Activated T-helper 2 cell treated with anti-CD3 and anti-CD28 coated beads, Interferon-gamma antibody, Interleukin-2, Interleukin-4, amounts not matched to agents 10 μg/mL and 5 μg/mL and 100 μg/mL, durations not matched to agents 14 hours and 24 hours and 36 hours (primary cell): ENCODE results near the gene RNF4. TPM values are rescaled to one million over a fixed set of nuclear protein-coding genes. Genes with fewer than 3 reads are reported as not detected.

Experiments
- DNase-seq: peaks from one replicate; pipeline ENCODE4 v3.0.0; 2021; ENCODE audit warnings: low spot score
- H3K27ac Mint-ChIP-seq: one replicate; pipeline ENCODE4 v1.8.0; 2021; ENCODE audit warnings: mixed read lengths
- H3K27me3 Mint-ChIP-seq: one replicate; pipeline ENCODE4 v1.8.0; 2021; ENCODE audit warnings: low read depth, mixed read lengths
- H3K36me3 Mint-ChIP-seq: one replicate; pipeline ENCODE4 v1.8.0; 2021; ENCODE audit warnings: low read depth, mixed read lengths
- H3K4me1 Mint-ChIP-seq: one replicate; pipeline ENCODE4 v1.8.0; 2021; ENCODE audit warnings: low read depth, mixed read lengths
- H3K4me3 Mint-ChIP-seq: one replicate; pipeline ENCODE4 v1.8.0; 2021; ENCODE audit warnings: low read depth, mild to moderate bottlenecking, moderate library complexity, mixed read lengths
- H3K9me3 Mint-ChIP-seq: one replicate; pipeline ENCODE4 v1.8.0; 2021; ENCODE audit warnings: mixed read lengths
- intact Hi-C: fragments of 100-400 bp; cut with micrococcal nuclease; formaldehyde crosslinking; loops from one replicate; pipeline ENCODE4 v1.15.1; 2023
- total RNA-seq: library from RNA; stranded (reverse); gene quantifications from 2 replicates; pipeline ENCODE4 v1.2.3, GENCODE V29; 2022

Gene RNF4
- total RNA-seq, 1 donor from 2014 or later: 99.1 TPM

DNA sequence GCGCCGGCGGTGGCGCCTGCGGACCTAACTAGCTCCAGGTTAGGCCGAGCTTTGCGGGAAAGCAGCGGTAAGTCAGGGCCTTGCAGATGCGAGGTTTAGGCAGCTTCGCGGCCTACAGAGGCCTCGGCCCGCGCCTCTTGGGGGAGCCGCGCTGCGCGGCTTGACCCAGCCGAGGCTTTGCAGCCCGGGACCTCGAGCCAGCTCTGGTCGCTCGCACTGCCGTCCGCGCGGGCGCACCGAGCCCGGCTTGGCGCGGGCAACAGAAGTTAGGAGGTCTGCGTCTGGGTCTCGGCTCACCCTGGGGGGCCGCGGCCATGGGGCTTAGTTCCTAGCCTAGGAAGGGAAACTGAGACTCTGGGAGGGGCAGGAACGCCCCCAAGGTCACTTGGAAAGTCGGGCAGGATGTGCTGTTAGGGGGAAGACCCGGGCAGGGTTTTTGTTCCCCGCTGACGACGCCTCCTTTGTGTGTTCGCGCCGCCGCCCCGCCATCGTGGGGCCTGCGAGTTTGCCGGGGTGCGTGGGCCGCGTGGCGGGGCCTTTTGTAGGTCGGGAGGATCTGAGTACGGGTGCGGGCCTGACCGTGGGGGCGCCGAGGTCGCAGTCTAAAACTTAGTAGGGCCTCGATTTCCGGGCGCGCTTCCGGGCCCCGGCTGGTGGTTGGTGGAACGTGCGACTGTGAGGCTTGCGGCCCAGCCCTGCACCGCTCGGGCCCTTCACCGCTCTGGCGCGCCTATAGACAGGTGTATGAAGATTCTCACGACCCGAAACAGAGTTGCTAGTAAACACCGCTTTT, 482 bp downstream of the RNF4 start:
- Mint-ChIP-seq H3K27me3 (peaks cover 2% of the 10 kb centered on the region), H3K36me3 (peaks cover 55% of the 10 kb centered on the region), H3K4me1 (peaks cover 27% of the 10 kb centered on the region)

GRCh38 chr4:2470791-2471190, 1.9 kb downstream of the RNF4 start:
- intact Hi-C loops: no loop called here
- Mint-ChIP-seq H3K4me1 (peaks cover 31% of the 10 kb centered on the region), H3K27me3 (no peaks in the 10 kb centered on the region), H3K27ac (peak overlapping the region; percentile 96), H3K4me3 (peak overlapping the region; percentile 92), H3K9me3 (no peaks in the 10 kb centered on the region), H3K36me3 (peaks cover 64% of the 10 kb centered on the region)
- no peak for DNase-seq

More for the DNA sequence above, 482 bp downstream of the RNF4 start:
- Mint-ChIP-seq H3K27ac (peak overlapping the region; percentile 96), H3K4me3 (peak overlapping the region; percentile 92), H3K9me3 (no peaks in the 10 kb centered on the region)
- DNase-seq: peak; percentile 73
- intact Hi-C loops: loop anchor here (1.0 to 10.0 kb wide), 9 partner anchors 15 to 755 kb away; partner anchors contain the start of genes CFAP99, FAM193A, HAUS3 and MXD4

DNA sequence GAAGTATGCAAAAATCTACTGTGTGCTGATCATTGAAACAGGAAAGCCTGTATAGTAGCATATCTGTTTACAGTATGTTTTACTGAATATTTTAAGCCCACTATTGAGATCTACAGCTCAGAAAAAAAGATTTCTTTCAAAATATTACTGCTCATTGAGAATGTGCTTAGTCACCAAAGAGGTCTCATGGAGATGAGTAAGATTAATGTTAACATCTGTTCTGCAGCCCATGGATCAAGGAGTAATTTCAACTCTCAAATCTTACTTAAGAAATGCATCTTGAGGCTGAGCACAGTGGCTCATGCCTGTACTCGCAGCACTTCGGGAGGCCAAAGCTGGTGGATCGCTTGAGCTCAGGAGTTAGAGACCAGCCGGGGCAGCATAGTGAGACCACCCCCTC, 3.3 kb downstream of the RNF4 start:
- peaks cover 37% of the 10 kb centered on the region for H3K4me1 Mint-ChIP-seq
- H3K9me3 Mint-ChIP-seq: no peaks in the 10 kb centered on the region
- no peak overlapping the region for H3K4me3 Mint-ChIP-seq
- no peak overlapping the region for H3K27ac Mint-ChIP-seq
- no peaks in the 10 kb centered on the region for H3K27me3 Mint-ChIP-seq
- H3K36me3 Mint-ChIP-seq: peaks cover 72% of the 10 kb centered on the region
- DNase-seq: no peak
- intact Hi-C loops: no loop called here

- no peak for DNase-seq
- Mint-ChIP-seq H3K27me3 (no peaks in the 10 kb centered on the region), H3K4me3 (no peak overlapping the region), H3K27ac (peak overlapping the region; percentile 2), H3K4me1 (peaks cover 60% of the 10 kb centered on the region), H3K36me3 (peaks cover 65% of the 10 kb centered on the region), H3K9me3 (no peaks in the 10 kb centered on the region)
- intact Hi-C loops: no loop called here
These were observed 9.3 kb downstream of the RNF4 start for GRCh38 chr4:2478229-2478628.

DNA sequence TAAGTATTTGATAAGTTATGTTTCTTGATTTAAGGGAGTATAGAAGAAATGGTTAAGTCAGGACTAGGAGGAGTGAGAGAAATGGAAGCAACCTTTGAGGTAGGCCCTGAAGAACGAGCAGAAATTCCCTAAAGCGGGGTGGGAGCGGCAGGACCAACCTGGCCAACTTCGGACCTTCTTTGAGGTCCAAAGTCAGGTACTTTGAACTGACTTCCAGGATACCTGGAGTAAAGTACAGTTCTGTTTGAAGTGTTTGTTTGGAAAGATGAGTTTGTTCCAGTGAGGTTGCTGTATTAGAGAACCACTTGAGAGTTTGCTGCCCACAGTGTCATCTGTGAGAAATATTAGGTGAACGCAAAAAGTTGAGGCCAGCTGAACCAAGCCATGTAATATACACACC, 11.7 kb downstream of the RNF4 start:
- Mint-ChIP-seq H3K27me3 (no peaks in the 10 kb centered on the region), H3K27ac (no peak overlapping the region), H3K4me3 (no peak overlapping the region), H3K36me3 (peaks cover 48% of the 10 kb centered on the region), H3K4me1 (peaks cover 73% of the 10 kb centered on the region), H3K9me3 (no peaks in the 10 kb centered on the region)
- DNase-seq: no peak
- intact Hi-C loops: no loop called here

DNA sequence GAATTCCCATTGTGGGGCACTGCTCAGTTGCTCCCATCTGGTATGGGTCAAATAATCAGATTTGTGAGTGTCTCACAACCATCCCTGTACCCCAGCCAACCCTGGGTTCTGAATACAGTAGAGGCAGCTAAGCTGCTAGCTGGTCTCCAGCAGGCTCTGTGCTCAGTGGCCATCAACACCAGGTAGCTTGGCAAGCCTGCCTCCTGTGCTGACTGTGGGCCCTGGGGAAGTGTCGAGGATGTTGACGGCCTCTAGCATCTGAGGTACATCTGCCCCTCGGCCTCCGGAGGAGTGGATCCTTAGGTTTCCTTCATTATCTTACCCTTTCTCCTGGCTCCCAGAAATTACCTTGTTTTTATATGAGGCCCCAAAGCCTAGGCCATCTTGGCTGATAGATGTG, 13.3 kb downstream of the RNF4 start:
- intact Hi-C loops: no loop called here

GRCh38 chr4:2482693-2483092, 13.8 kb downstream of the RNF4 start:
- peaks cover 29% of the 10 kb centered on the region for H3K36me3 Mint-ChIP-seq
- H3K4me3 Mint-ChIP-seq: peak overlapping the region; percentile 52
- intact Hi-C loops: no loop called here
- no peaks in the 10 kb centered on the region for H3K9me3 Mint-ChIP-seq
- no peaks in the 10 kb centered on the region for H3K27me3 Mint-ChIP-seq
- H3K27ac Mint-ChIP-seq: peak overlapping the region; percentile 91
- H3K4me1 Mint-ChIP-seq: peaks cover 75% of the 10 kb centered on the region
- DNase-seq: no peak

More for the DNA sequence above, 13.3 kb downstream of the RNF4 start:
- no peak for DNase-seq
- H3K9me3 Mint-ChIP-seq: no peaks in the 10 kb centered on the region
- H3K4me3 Mint-ChIP-seq: no peak overlapping the region
- peak overlapping the region; percentile 91 for H3K27ac Mint-ChIP-seq
- peaks cover 34% of the 10 kb centered on the region for H3K36me3 Mint-ChIP-seq
- H3K4me1 Mint-ChIP-seq: peaks cover 75% of the 10 kb centered on the region
- H3K27me3 Mint-ChIP-seq: no peaks in the 10 kb centered on the region

- H3K27me3 Mint-ChIP-seq: no peaks in the 10 kb centered on the region
- DNase-seq: no peak
- H3K4me3 Mint-ChIP-seq: no peak overlapping the region
- H3K27ac Mint-ChIP-seq: peak overlapping the region; percentile 91
- intact Hi-C loops: no loop called here
- H3K4me1 Mint-ChIP-seq: peaks cover 76% of the 10 kb centered on the region
- H3K9me3 Mint-ChIP-seq: no peaks in the 10 kb centered on the region
- H3K36me3 Mint-ChIP-seq: peaks cover 26% of the 10 kb centered on the region
These were observed 14.3 kb downstream of the RNF4 start for GRCh38 chr4:2483237-2483636.

- Mint-ChIP-seq H3K27ac (peak overlapping the region; percentile 9), H3K4me1 (peaks cover 68% of the 10 kb centered on the region), H3K36me3 (peaks cover 25% of the 10 kb centered on the region), H3K4me3 (no peak overlapping the region), H3K27me3 (no peaks in the 10 kb centered on the region), H3K9me3 (no peaks in the 10 kb centered on the region)
- intact Hi-C loops: loop anchor here (2.0 kb wide), 1 partner anchor 15 kb away; the partner anchor contains the start of gene RNF4
- DNase-seq: no peak
These were observed 15.3 kb downstream of the RNF4 start for GRCh38 chr4:2484185-2484584.

DNA sequence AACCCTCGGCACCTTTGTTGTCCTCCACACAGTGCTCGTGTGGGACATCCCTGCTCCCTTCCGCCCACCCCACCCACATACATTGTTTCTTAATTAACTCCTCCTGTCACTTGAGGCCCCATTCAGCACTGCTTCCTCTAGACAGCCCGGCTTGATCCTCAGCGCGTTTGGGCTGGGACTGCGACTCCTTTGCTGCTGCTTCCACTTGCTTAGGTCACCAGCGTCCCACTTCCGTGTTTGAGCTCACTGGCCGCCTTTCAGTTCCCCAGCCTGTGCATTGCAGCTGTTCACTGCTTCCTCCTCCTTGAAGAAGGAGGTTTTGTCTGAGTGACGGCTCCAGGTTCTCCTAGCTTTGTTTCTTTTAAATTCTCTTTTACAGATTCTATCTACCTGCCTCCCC, 16.1 kb downstream of the RNF4 start:
- peak; percentile 67 for DNase-seq
- Mint-ChIP-seq H3K4me3 (peak overlapping the region; percentile 59), H3K27me3 (no peaks in the 10 kb centered on the region), H3K36me3 (peaks cover 26% of the 10 kb centered on the region), H3K27ac (peak overlapping the region; percentile 67), H3K4me1 (peaks cover 66% of the 10 kb centered on the region), H3K9me3 (no peaks in the 10 kb centered on the region)
- intact Hi-C loops: loop anchor here (2.0 kb wide), 1 partner anchor 16 kb away; the partner anchor contains the start of gene RNF4

- Mint-ChIP-seq H3K27me3 (no peaks in the 10 kb centered on the region), H3K9me3 (no peaks in the 10 kb centered on the region), H3K27ac (no peak overlapping the region), H3K4me1 (peaks cover 68% of the 10 kb centered on the region), H3K36me3 (peaks cover 36% of the 10 kb centered on the region), H3K4me3 (no peak overlapping the region)
- DNase-seq: no peak
- intact Hi-C loops: loop anchor here (2.0 kb wide), 1 partner anchor 17 kb away; the partner anchor contains the start of gene RNF4
These were observed 17.1 kb downstream of the RNF4 start for GRCh38 chr4:2485956-2486355.

DNA sequence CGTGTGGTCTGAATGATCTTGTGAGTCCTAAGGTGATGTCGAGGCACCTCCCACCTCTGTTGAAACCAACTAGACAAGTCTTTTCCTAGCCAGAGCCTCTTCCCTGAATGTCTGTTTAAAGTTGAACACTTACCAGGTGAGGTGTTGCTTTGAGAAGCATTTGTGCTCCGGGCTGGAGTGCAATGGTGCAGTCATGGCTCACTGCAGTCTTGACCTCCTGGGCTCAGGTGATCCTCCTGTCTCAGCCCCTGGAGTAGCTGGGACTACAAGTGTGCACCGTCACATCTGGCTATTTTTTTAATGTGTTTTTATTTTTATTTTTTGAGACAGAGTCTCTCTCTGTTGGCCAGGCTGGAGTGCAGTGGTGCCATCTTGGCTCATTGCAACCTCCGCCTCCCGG, 18.1 kb downstream of the RNF4 start:
- Mint-ChIP-seq H3K27ac (peak overlapping the region; percentile 17), H3K36me3 (peaks cover 34% of the 10 kb centered on the region), H3K4me1 (peaks cover 58% of the 10 kb centered on the region), H3K27me3 (no peaks in the 10 kb centered on the region), H3K9me3 (no peaks in the 10 kb centered on the region), H3K4me3 (no peak overlapping the region)
- DNase-seq: no peak
- intact Hi-C loops: no loop called here

GRCh38 chr4:2487632-2488031, 18.7 kb downstream of the RNF4 start:
- intact Hi-C loops: no loop called here
- H3K27ac Mint-ChIP-seq: peak overlapping the region; percentile 28

More at GRCh38 chr4:2487632-2488031, 18.7 kb downstream of the RNF4 start:
- H3K4me3 Mint-ChIP-seq: no peak overlapping the region
- no peaks in the 10 kb centered on the region for H3K9me3 Mint-ChIP-seq
- H3K27me3 Mint-ChIP-seq: no peaks in the 10 kb centered on the region
- DNase-seq: no peak
- H3K36me3 Mint-ChIP-seq: peaks cover 38% of the 10 kb centered on the region
- H3K4me1 Mint-ChIP-seq: peaks cover 52% of the 10 kb centered on the region
